Right forelimb (tissue), 1 donor: ENCODE results near the gene CENPE.

ENCODE experiments used
- DNase-seq: peaks from one replicate; pipeline ENCODE4 v3.0.0-alpha.2; 2018

The CENPE gene

GRCh38 chr4:103075894-103076746 lies 122.0 kb downstream of the CENPE start:
- peak; percentile 87 for DNase-seq

- no peak for DNase-seq
Measured at GRCh38 chr4:103075435-103075893, 122.7 kb downstream of the CENPE start.

GRCh38 chr4:103074744-103075434 lies 123.3 kb downstream of the CENPE start:
- DNase-seq = no peak

GRCh38 chr4:103073792-103074438 lies 124.2 kb downstream of the CENPE start:
- DNase-seq = no peak

- DNase-seq = no peak
Measured at GRCh38 chr4:103067841-103068547, 130.1 kb downstream of the CENPE start.

GRCh38 chr4:103060453-103061148 lies 137.5 kb downstream of the CENPE start:
- DNase-seq = no peak
